K562 (cell line): ENCODE data around the gene HK1. TPM values are rescaled to one million over a fixed set of nuclear protein-coding genes. Genes with fewer than 3 reads are reported as not detected.

Source experiments
- ESRRB ChIP-seq: fragments of 250-450 bp; sonication (Bioruptor Pico); IDR thresholded peaks from 2 replicates; pipeline ENCODE4 v1.5.0; 2020; ENCODE audit warnings: mild to moderate bottlenecking, moderate library complexity, borderline replicate concordance
- GTF2F1 ChIP-seq: IDR thresholded peaks from 2 replicates; pipeline ENCODE4 v1.6.1; 2011; ENCODE audit warnings: low read depth, low read length, improper control_type of control experiment
- MEF2D ChIP-seq: conservative IDR thresholded peaks from 2 replicates; pipeline ENCODE4 v1.6.1; 2016; ENCODE audit warnings: low read depth, missing genetic modification characterization, missing compliant biosample characterization
- NKRF ChIP-seq: fragments of 450-650 bp; IDR thresholded peaks from 2 replicates; pipeline ENCODE4 v1.6.1; 2016; ENCODE audit warnings: borderline replicate concordance
- PHF20 ChIP-seq: fragments of 450-650 bp; IDR thresholded peaks from 2 replicates; pipeline ENCODE4 v1.6.1; 2018; ENCODE audit not compliant: partially characterized antibody
- POLR2AphosphoS2 ChIP-seq: IDR thresholded peaks from 2 replicates; pipeline ENCODE4 v1.6.1; 2012; ENCODE audit warnings: low read length, improper control_type of control experiment
- RREB1 ChIP-seq: fragments of 250-450 bp; sonication (Bioruptor Pico); IDR thresholded peaks from 2 replicates; pipeline ENCODE4 v1.4.0; 2020
- STAT5B ChIP-seq: fragments of 250-450 bp; sonication (Bioruptor Pico); IDR thresholded peaks from 2 replicates; pipeline ENCODE4 v1.8.0; 2021; ENCODE audit warnings: mild to moderate bottlenecking, inconsistent platforms
- TEAD1 ChIP-seq, 2 experiments: fragments of 450-650 bp in 1 of 2; sonication (generic) in 1 of 2; formaldehyde crosslinking; IDR thresholded peaks; 2 replicates each; pipeline versions ENCODE4 v1.4.0 to v1.8.0; 2020 to 2022; ENCODE audit warnings: mild to moderate bottlenecking in 2 of 2, missing genetic modification reagents in 1 of 2
- THRA ChIP-seq: fragments of 450-650 bp; IDR thresholded peaks from 2 replicates; pipeline ENCODE4 v1.6.1; 2017; ENCODE audit warnings: mild to moderate bottlenecking, moderate library complexity
- ZNF592 ChIP-seq: fragments of 450-650 bp; IDR thresholded peaks from 2 replicates; pipeline ENCODE4 v1.6.1; 2017; ENCODE audit warnings: antibody characterized with exemption, mild to moderate bottlenecking
- ZNF717 ChIP-seq: fragments of 250-450 bp; sonication (Bioruptor Pico); IDR thresholded peaks from 2 replicates; pipeline ENCODE4 v1.5.0; 2021
- polyA plus RNA-seq, 8 experiments: library from polyadenylated mRNA; depleted of rRNA in 4 of 8; stranded (reverse) in 5 of 8; unstranded in 3 of 8; fragments of >200 nt; fragmentation: Nextera tagmentation in 2 of 8; fragmentation: Illumina TruSeq in 1 of 8; extraction: Ambion mirVana in 2 of 8; extraction: Trizol in 1 of 8; gene quantifications; 2 replicates each; pipeline versions ENCODE4 v1.2.1 to v1.2.3, GENCODE V29; 2011 to 2014; ENCODE audit warnings: inconsistent platforms in 1 of 8, missing spikeins in 1 of 8
- total RNA-seq, 7 experiments: library from RNA; depleted of rRNA in 6 of 7; stranded (reverse); fragments of >200 nt in 6 of 7; fragmentation: Illumina TruSeq in 2 of 7; extraction: Trizol in 2 of 7; gene quantifications; 2 replicates each; pipeline versions ENCODE4 v1.2.1 to v1.2.3, GENCODE V29; 2011 to 2021; ENCODE audit warnings: low replicate concordance in 1 of 7

HK1 gene
- total and polyA plus RNA-seq, 9 of the 15 experiments (the other 6 are each of a cell fraction or from before 2014, with no cell fraction given), result 29.2 to 444 (median 193) TPM

GRCh38 chr10:69334302-69335062 lies 56.2 kb downstream of the HK1 start (continued):
- TF ChIP-seq POLR2AphosphoS2, result no peak; the same call in 1 of the 2 replicates
- no peak for TF ChIP-seq STAT5B (CRISPR knock-in tag)
- TF ChIP-seq ZNF592, result peak; percentile 93
- TF ChIP-seq GTF2F1, result no peak
- TF ChIP-seq RREB1 (CRISPR knock-in tag), result no peak
- no peak for TF ChIP-seq THRA
- no peak for TF ChIP-seq ZNF717 (CRISPR knock-in tag)
- TF ChIP-seq TEAD1 (CRISPR knock-in tag; IDR thresholded peaks at IDR 0.05), result no peak; a peak in 2 of 4 replicates
- no peak for TF ChIP-seq PHF20
- no peak for TF ChIP-seq ESRRB
- TF ChIP-seq NKRF, result peak; percentile 87
- TF ChIP-seq MEF2D (tag), result no peak
